Spleen (tissue), 3 donors: Measurements from ENCODE around the gene WDR38.

Source experiments
- POLR2A ChIP-seq, 3 donors: fragments of 450-650 bp; IDR thresholded peaks; one replicate each; pipeline ENCODE4 v1.5.1; 2017; ENCODE audit warnings: antibody characterized with exemption in 3 of 3, mild to moderate bottlenecking in 1 of 3
- POLR2AphosphoS5 ChIP-seq, 3 donors: sonication (generic); formaldehyde crosslinking; IDR thresholded peaks; one replicate each; pipeline ENCODE4 v1.5.1; 2017; ENCODE audit warnings: antibody characterized with exemption in 3 of 3

- TF ChIP-seq POLR2AphosphoS5 (IDR thresholded peaks at IDR 0.05) = peak in 2 of 3 donors; percentile 13 to 45
- TF ChIP-seq POLR2A (IDR thresholded peaks at IDR 0.05) = no peak
Observed at GRCh38 chr9:124877021-124877782, 23.9 kb downstream of the WDR38 start.
